Vein endothelial cell (primary cell): ENCODE results near the gene P2RX2. TPM values are rescaled to one million over a fixed set of nuclear protein-coding genes. Genes with fewer than 3 reads are reported as not detected.

Experiments
- small RNA-seq: library from RNA; depleted of rRNA; stranded (forward); fragments of <200 nt; gene quantifications from one replicate; pipeline ENCODE3, GENCODE V24; 2012
- total RNA-seq: library from RNA; depleted of rRNA; stranded (reverse); fragments of >200 nt; gene quantifications from 2 replicates; pipeline ENCODE4 v1.2.3, GENCODE V29; 2012

Gene P2RX2
- not detected in 2 replicates for total RNA-seq

DNA sequence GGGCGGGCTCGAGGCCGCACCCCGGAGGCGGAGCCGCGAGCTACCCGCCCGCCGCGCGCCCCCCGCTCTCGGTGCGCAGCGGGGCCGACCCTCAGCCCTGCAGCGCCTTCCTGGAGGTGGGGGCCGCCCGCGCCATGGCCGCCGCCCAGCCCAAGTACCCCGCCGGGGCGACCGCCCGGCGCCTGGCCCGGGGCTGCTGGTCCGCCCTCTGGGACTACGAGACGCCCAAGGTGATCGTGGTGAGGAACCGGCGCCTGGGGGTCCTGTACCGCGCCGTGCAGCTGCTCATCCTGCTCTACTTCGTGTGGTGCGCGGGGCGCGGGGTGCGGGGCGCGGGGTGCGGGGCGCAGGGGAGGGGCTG lies at the start of gene P2RX2:
TSS of gene P2RX2 (plus strand) at position 94 of the 361 bp plus-strand sequence. CDS start at position 135, 41 bp downstream.

DNA sequence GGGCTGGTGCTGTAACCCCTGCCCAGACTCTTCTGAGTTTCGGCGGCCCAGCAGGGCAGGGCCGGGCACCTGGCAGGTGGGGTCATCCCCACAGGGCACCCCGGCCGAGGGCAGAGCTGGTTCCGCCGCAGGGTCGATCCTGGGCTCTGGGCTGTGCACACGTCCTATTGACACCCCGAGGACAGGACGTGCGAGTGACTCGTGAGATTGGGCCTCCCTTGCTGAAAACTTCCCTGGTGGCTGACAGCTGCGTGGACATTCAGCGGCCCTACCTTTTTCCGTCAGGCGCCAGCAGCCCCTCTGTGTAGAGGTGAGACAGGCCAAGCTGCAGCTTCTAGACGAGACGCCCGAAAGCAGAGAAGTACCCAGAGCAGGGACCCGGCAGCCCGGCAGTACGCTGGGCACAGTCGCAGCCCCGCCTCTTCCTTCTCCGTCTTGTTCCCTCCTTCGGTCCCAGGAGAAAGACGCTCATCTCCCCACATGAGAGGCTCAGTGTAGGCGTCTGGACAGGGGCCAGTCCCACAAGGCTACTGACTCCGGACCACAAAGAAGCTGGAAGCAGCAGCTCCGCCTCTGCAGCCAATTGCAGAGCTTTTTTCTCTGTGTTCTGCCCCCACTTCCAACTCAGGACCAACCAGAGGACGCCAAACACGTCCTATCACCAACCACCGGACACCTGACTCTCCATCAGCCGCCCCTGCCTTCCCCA lies 8.4 kb upstream of the P2RX2 start, which contains the start of gene LRCOL1:
TSS of gene LRCOL1 (minus strand) at position 532 of the 709 bp plus-strand sequence. CDS start 4,331 bp downstream, outside the sequence.

Small RNAs within 50 kb of the gene (small RNA-seq; reads per million reads assigned to genes)
- gene MIR6763, result not detected

Other genes with a start within 250 kb of the P2RX2 start
- 15.1 and 24.2 TPM in 2 replicates for gene FBRSL1, start 128.6 kb upstream of the P2RX2 start, total RNA-seq
- gene LRCOL1, start 8.2 kb upstream of the P2RX2 start, total RNA-seq, result 0.19 TPM in 1 of 2 replicates, not detected in the other
- gene POLE, start 68.6 kb downstream of the P2RX2 start, total RNA-seq, result 26.5 and 37.3 TPM in 2 replicates
- 11.4 and 17.0 TPM in 2 replicates for gene PXMP2, start 68.8 kb downstream of the P2RX2 start, total RNA-seq
- gene PGAM5, start 92.1 kb downstream of the P2RX2 start, total RNA-seq, result 63.7 and 66.8 TPM in 2 replicates
- 72.5 and 82.3 TPM in 2 replicates for gene ANKLE2, start 143.1 kb downstream of the P2RX2 start, total RNA-seq
- gene GOLGA3, start 210.1 kb downstream of the P2RX2 start, total RNA-seq, result 93.4 and 100 TPM in 2 replicates